Endometrium (tissue), 2 donors: ENCODE measurements around the gene FSIP1.

ENCODE experiments used
- FAIRE-seq: peaks from 2 replicates; lab custom pipeline; 2012; peaks lifted over from hg19 to GRCh38; lab: Jason Lieb, UNC
- donor health status: control.
- donor health status: control.

Gene FSIP1

GRCh38 chr15:39645138-39645975 lies 137.3 kb downstream of the FSIP1 start:
- no peak for FAIRE-seq

GRCh38 chr15:39644136-39644535 lies 138.5 kb downstream of the FSIP1 start:
- no peak for FAIRE-seq

GRCh38 chr15:39643727-39644126 lies 138.9 kb downstream of the FSIP1 start:
- no peak for FAIRE-seq

- no peak for FAIRE-seq
Observed at GRCh38 chr15:39642011-39642640, 140.5 kb downstream of the FSIP1 start.

GRCh38 chr15:39641191-39641889 lies 141.3 kb downstream of the FSIP1 start:
- no peak for FAIRE-seq

GRCh38 chr15:39640665-39641064 lies 142.0 kb downstream of the FSIP1 start:
- no peak for FAIRE-seq

- no peak for FAIRE-seq
Observed at GRCh38 chr15:39639037-39639436, 143.6 kb downstream of the FSIP1 start.

- FAIRE-seq = no peak
Observed at GRCh38 chr15:39638041-39638440, 144.6 kb downstream of the FSIP1 start.

- FAIRE-seq = no peak
Observed at GRCh38 chr15:39631357-39631756, 151.3 kb downstream of the FSIP1 start.

- no peak for FAIRE-seq
Observed at GRCh38 chr15:39629906-39630305, 152.7 kb downstream of the FSIP1 start.

GRCh38 chr15:39629371-39629770 lies 153.3 kb downstream of the FSIP1 start:
- FAIRE-seq = no peak

GRCh38 chr15:39628546-39629257 lies 153.9 kb downstream of the FSIP1 start:
- FAIRE-seq = no peak

- FAIRE-seq = no peak
Observed at GRCh38 chr15:39628144-39628508, 154.5 kb downstream of the FSIP1 start.

- no peak for FAIRE-seq
Observed at GRCh38 chr15:39627451-39628143, 155.0 kb downstream of the FSIP1 start.

- no peak for FAIRE-seq
Observed at GRCh38 chr15:39625856-39626255, 156.8 kb downstream of the FSIP1 start.

GRCh38 chr15:39625451-39625850 lies 157.2 kb downstream of the FSIP1 start:
- FAIRE-seq = no peak

- FAIRE-seq = peak; percentile 15
Observed at GRCh38 chr15:39624806-39625205, 157.8 kb downstream of the FSIP1 start.

GRCh38 chr15:39623529-39623931 lies 159.1 kb downstream of the FSIP1 start:
- FAIRE-seq = no peak

GRCh38 chr15:39622660-39623516 lies 159.8 kb downstream of the FSIP1 start:
- FAIRE-seq = no peak

- FAIRE-seq = no peak
Observed at GRCh38 chr15:39621976-39622375, 160.7 kb downstream of the FSIP1 start.

GRCh38 chr15:39621210-39621609 lies 161.4 kb downstream of the FSIP1 start:
- FAIRE-seq = no peak
